Kasumi-1 (cell line): ENCODE data around the gene POLE3.
A peak's percentile ranks its signal among the peaks of the same experiment; 100 is the strongest.
"Not testable (repeated sequence)": the region's sequence is repeated elsewhere in the genome, so short reads cannot be mapped to it uniquely, and the experiment has no call there.

Source experiments
- DNase-seq, 2 experiments: peaks; one replicate each; lab custom pipeline; 2025; lab: John Stamatoyannopoulos, UW

The POLE3 gene

GRCh38 chr9:113376634-113377567 is 33.6 kb downstream of the POLE3 start, which contains the start of gene HDHD3:
TSS of gene HDHD3 (minus strand) at chr9:113376986. CDS start at chr9:113374354, 2,632 bp downstream.
- DNase-seq, result peak; percentile 71 to 74

- no peak for DNase-seq
Observed at GRCh38 chr9:113375057-113376023, 35.1 kb downstream of the POLE3 start.

DNA sequence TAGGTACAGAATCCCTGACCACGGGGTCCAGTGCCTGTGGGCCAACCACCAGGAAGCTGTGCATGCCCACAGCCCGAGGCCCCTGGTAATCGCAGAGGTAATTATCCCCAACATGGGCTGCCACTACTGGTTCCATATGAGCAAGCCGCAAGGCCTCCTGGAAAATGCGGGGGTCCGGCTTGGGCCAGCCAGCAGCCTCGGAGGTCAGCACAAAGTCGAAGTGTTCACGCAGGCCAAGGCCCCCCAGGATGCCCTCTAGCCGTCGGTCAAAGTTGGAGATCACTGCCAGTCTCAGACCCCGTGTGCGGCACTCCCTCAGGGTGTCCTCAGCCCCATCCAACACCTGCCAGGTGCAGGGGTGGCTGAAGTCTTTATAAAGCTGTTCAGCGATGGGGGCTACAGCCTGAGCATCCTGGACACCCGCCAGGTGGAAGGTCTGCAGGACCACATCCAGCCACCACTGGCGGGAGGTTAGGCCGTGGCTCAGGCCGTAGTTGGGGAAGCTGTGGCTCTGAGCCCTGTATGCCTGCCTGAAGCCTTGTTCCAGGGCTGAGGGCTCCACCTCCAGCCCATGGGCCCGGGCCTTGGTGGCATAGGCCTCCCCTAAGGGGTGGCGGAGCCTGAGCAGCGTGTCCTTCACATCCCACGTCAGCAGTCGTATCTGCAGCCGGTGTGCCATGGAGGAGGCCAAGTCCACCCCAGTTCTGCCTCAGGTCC is 36.6 kb downstream of the POLE3 start:
- no peak for DNase-seq

DNA sequence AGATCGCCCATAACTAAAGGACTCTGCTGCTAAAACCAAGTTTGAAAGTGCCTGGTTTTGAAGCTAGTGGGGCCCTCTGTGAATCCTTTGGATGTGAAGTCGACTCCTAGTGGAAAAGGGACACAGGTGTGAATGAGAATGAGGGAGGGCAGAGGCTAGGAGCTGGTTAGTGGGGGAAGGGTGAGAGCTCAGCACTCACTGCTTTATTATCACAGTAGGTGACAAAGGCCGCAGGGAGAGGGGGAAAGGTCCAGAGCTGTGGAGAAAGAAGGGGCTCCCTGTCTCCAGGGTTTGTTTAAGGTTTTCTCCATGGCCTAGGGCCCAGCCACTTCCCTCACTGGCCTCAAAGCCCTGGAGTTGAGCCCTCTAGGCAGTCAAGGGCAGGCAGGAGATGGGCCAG is 37.2 kb downstream of the POLE3 start:
- no peak for DNase-seq

DNA sequence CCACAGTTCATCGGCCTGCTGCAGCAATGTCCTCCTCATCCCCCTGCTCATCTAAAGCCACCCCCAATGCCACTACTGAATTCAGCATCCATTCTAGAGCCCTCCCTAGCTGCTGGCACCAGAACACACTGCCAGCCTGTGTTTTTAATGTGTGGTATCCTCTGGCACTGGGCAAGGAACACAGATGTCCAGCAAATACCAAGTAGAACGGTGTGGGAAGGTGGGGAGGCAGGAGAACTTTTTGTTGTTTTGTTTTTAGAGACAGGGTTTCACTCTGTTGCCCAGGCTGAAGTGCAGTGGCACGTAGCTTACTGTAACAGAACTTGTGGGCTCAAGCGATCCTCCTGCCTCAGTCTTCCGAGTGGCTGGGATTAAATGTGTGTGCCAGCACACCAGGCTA is 38.4 kb downstream of the POLE3 start:
- DNase-seq, result no peak

DNA sequence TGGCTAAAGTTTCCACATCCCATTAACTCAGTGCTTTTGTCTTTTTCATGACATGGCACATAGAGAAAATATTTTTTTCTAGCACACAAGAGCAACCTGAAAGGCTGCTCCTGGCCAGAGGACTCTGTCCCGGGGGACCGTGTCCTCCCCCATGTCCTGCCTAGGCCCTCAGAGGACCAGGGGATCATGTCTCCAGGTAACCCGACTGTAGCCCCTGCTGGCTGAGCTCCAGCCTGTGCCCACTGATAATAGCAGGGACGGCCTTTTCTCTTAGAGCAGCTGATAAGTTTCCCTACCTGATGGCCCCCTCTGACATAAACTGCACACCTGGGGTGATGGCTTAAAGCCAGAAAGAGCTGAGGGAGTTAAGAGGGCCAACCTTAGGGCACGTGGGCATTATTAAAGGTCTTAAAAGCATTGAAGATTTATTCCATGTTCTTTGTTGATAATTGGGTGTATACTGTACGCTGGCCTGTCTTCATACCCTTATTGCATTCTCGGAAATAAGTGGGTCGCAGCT is 39.6 kb downstream of the POLE3 start:
- DNase-seq, result no peak

GRCh38 chr9:113369855-113370140 is 40.7 kb downstream of the POLE3 start:
- DNase-seq, result no peak

DNA sequence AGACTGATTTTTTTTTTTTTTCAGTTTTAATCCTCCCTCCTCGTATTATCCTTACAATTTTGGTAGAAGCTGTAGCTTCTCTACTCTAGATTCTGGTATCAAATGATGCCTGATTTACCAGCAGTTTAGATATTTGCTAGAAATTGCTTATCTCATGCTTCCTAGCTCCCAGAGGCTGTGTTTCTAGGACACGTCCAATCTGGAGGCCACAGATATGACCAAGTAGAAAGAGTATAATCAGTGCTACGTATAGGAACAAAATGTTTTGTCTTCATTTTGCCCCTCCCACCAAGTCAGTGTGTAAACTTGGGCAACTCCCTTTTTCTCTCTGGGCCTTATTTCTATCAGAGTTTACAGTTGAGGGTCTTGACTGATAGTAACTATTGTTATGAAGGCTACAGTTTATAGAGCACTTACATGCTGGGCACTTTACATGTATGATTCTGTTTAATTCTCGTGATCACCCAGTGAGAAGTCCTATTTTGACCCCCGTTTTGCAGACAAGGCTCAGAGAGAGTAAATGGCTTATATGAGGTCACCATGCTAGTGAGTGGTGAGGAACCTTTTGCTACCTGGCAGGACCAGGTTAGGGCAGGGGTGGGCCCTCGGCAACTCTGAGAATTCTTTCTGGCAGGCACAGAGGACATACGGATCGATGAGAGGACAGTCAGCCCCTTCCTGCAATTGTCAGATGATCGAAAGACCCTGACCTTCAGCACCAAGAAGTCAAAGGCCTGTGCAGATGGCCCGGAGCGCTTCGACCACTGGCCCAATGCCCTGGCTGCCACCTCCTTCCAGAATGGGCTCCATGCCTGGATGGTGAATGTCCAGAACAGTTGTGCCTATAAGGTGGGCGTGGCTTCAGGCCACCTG is 41.3 kb downstream of the POLE3 start:
- no peak for DNase-seq

GRCh38 chr9:113368348-113368981 is 42.0 kb downstream of the POLE3 start:
- DNase-seq, result no peak

DNA sequence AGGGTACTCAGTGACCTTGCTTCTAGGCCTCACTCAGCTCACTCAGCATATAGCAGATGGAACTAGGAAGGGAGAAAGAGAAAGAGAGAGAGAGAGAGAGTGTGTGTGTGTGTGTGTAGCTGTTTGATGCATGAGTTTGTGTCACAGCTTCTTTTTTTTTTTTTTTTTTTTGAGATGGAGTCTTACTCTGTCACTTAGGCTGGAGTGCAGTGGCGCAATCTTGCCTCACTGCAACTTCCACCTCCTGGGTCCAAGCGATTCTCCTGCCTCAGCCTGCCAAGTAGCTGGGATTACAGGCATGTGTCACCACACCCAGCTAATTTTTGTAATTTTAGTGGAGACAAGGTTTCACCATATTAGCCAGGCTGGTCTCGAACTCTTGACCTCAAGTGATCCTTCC is 44.8 kb downstream of the POLE3 start:
- not testable (repeated sequence) for DNase-seq

GRCh38 chr9:113364951-113365350 is 45.5 kb downstream of the POLE3 start:
- no peak for DNase-seq

DNA sequence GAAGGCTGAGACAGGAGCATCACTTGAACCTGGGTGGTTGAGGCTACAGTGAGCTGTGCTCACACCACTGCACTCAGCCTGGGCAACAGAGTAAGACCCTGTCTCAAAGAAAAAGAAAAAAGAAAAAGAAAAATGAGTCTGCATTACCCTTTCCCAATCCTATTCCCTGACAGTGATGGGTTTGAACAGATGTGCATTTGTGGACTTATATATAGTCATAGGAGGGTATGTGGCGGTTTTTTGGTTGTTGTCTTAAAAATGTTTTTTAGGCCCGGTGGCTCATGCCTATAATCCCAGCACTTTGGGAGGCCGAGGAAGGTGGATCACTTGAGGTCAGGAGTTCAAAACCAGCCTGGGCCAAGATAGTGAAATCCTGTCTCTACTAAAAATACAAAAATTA is 47.1 kb downstream of the POLE3 start:
- no peak for DNase-seq

DNA sequence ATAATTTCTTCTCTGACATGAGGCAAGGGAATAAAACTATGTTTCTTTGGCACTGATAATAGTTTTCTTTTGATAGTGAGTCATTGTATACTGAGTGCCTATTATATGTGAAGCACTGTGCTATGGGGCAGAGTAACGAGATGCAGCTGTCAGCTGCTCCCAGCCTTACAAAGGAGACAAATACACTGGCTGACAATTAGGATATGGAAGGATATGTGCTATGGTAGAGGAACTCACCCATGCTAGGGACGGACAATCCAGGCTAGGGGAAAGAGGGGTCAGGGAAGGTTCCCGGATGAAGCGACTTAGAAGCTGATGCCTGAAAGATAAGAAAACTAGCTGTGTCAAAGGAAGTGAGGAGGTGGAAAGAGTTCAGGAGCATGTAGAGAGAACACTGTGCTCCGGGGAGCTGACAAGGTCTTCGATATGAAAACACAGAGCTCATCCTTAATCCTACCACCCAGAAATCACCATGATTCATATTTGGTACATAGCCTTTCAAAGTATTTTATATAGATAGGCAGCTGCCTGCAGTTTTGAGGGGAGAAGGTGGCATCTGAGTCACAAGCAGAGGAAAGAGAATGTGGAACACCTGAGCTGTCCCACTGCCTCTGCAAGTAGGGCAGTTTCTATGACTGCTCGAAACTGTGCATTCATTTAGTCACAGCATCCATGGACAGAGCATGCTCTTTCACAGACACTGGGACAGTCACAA is 49.0 kb downstream of the POLE3 start:
- DNase-seq, result no peak

DNA sequence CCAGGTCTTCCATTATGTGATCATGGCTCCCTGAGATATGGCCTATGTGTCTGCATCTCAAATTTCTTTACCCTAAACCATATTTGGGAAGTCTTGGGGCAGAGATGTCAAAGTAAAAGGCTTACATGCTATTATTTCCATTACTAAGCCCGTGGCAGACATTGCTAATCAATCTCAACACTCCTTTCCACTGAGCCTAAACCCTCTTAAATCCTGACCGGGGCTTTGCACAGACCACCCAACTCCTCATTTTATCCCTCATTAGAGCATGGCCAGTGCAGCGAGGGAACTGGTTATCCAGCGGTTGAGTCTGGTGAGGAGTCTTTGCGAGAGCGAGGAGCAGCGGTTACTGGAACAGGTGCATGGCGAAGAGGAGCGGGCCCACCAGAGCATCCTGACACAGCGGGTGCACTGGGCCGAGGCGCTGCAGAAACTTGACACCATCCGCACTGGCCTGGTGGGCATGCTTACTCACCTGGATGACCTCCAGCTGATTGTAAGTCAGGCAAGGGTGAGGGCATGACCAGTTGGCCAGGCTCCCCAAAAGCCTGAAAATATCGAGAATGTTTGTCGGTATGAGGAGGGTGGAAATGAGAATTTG is 50.1 kb downstream of the POLE3 start:
- DNase-seq, result no peak

DNA sequence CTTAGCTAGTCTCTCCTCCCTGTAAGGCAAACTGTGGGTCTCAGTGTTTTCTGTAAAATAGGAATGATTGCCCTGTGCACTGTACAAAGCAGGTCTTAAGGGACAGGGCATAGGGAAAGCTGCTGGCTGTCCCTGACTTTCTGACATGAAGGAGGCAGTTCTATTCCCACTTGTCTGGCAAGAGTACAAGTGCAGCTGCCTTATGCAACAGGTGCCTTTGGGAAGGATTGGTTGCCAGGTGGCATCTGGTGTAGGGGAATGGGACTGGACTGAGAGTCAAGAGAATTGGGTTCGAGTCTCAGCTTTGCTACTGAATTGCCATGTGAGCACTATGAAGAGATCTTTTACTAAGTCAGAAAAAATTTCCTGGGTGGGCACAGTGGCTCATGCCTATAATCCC is 51.1 kb downstream of the POLE3 start:
- DNase-seq, result no peak
